ENCODE data around the gene ZNF616.

GRCh38 chr19:52070496-52070895 lies 69.2 kb downstream of the ZNF616 start:
- TF ChIP-seq POLR2A (IDR thresholded peaks at IDR 0.05; ENCODE audit: extremely low read depth, insufficient read length) (no peak), MYC (IDR thresholded peaks at IDR 0.05; ENCODE audit: low read depth, low read length) (no peak), CTCF (IDR thresholded peaks at IDR 0.05; ENCODE audit: low read depth, low read length) (no peak)

Measured in NB4 (cell line).